ENCODE results near the gene SLC6A3.

The SLC6A3 gene

DNA sequence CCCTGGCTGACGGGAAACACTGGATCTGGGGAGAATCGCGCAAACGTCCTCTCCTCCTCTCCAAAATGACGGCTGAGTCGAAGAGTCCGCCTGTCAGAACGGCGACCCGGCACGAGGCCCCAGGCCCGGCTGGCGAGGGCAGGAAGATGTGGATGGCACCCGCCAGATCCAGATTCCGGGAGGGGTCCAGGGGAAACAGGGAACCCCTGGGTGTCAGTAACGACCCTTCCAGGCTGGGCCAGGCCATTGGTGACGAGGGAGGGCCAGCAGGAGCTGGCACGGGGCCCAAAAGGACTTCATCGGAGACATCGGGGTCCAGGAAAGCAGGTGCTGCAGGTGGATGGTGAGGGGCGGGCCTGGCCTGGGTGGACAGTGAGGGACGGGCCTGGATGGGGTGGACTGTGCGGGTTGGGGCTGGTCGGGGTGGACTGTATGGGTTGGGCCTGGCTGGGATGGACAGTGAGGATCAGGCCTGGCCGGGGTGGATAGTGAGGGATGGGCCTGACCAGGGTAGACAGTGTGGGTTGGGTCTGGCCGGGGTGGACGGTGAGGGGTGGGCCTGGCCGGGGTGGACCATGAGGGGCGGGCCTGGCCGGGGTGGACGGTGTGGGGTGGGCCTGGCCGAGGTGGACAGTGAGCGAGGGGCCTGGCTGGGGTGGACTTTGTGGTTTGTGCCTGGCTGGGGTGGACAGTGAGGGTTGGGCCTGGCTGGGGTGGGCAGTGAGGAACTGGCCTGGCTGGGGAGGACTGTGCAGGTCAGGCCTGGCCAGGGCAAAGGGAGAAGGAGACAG is 14.0 kb downstream of the SLC6A3 start:
- no peak overlapping the region for H3K4me3 ChIP-seq (replicated peaks; ENCODE audit: low read depth, low read length)
- TF ChIP-seq, protein P1, sequence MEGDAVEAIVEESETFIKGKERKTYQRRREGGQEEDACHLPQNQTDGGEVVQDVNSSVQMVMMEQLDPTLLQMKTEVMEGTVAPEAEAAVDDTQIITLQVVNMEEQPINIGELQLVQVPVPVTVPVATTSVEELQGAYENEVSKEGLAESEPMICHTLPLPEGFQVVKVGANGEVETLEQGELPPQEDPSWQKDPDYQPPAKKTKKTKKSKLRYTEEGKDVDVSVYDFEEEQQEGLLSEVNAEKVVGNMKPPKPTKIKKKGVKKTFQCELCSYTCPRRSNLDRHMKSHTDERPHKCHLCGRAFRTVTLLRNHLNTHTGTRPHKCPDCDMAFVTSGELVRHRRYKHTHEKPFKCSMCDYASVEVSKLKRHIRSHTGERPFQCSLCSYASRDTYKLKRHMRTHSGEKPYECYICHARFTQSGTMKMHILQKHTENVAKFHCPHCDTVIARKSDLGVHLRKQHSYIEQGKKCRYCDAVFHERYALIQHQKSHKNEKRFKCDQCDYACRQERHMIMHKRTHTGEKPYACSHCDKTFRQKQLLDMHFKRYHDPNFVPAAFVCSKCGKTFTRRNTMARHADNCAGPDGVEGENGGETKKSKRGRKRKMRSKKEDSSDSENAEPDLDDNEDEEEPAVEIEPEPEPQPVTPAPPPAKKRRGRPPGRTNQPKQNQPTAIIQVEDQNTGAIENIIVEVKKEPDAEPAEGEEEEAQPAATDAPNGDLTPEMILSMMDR (IDR thresholded peaks at IDR 0.05; ENCODE audit: low read depth, low read length, missing control alignments), result no peak
- DNase-seq (ENCODE audit: extremely low read depth, low read depth), result no peak

DNA sequence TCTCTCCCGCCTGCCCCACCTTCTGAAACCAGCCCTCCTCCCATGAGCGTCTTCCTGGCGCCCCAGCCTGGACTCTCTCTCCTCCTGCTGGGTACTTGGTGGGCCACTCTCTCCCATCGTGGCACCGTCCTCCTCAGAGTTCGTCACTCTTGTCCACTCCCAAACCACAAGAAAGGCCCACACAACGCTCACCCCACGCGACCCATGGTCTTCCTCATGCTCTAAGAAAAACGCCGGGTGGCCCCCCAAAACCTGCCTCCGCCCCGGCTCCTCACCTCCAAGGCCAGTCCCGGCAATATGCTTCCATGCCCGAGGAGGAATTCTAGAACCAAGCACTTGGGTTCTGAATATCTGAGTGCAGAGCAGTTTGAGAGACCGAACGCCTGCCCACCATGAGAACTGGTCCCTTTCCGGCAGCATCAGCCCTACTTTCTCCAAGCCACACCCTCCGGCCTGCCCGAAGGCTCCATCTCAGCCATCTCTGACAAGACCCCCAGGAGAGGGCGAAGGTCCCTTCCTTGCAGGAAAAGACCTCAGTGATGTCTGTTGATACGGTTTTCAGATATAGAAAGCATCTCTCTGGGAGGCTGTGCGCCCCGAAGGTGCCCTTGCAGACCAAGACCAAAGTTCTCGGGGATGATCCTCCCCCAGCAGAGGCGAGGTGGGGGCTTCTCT is 15.0 kb downstream of the SLC6A3 start:
- TF ChIP-seq, protein P1 (IDR thresholded peaks at IDR 0.05; ENCODE audit: low read depth, low read length, missing control alignments), result no peak
- DNase-seq (ENCODE audit: extremely low read depth, low read depth), result no peak
- H3K4me3 ChIP-seq (replicated peaks; ENCODE audit: low read depth, low read length), result no peak overlapping the region

DNA sequence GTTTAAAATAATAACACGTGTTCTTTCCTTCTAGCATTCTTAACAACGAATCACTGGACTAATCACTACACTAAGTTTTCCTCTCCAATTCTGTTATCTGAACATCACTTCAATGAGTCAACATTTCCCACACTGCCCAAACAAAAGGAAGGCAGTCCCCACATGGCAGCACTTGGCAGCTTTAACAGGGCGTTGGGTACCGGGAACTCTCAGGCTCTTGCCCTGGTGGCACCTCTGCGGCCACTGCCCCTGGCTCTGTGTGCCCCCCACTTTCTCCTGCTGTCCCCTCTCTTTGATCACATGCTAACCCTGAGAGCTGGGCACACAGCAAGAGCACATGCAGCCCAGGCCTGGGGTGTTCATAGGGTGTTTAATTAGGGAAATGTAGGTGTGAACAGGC is 15.7 kb downstream of the SLC6A3 start:
- DNase-seq (ENCODE audit: extremely low read depth, low read depth), result no peak
- H3K4me3 ChIP-seq (replicated peaks; ENCODE audit: low read depth, low read length), result no peak overlapping the region

DNA sequence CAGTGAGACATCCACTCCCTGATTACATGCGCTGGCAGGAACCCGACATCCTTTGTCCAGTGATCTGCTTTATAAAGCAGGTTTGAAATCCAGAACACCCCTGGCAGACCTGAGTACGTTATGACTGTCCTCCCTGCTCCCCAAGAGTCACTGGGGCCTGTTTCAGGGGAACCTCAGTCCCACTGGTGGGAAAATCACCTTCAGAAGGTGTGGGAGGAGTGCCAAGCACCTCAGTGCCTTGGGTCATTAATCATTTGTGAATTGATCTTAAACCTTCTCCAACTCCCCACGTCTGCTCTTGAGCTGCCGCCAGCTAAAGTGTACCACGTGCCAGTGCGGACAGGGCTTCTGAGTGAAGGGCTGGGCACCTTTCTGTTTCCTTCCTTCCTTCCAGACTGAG is 16.2 kb downstream of the SLC6A3 start:
- H3K4me3 ChIP-seq (replicated peaks; ENCODE audit: low read depth, low read length), result no peak overlapping the region
- no peak for DNase-seq (ENCODE audit: extremely low read depth, low read depth)
- TF ChIP-seq, protein P1 (IDR thresholded peaks at IDR 0.05; ENCODE audit: low read depth, low read length, missing control alignments), result no peak

More for the DNA sequence above, 15.7 kb downstream of the SLC6A3 start:
- TF ChIP-seq, protein P1 (IDR thresholded peaks at IDR 0.05; ENCODE audit: low read depth, low read length, missing control alignments), result no peak

DNA sequence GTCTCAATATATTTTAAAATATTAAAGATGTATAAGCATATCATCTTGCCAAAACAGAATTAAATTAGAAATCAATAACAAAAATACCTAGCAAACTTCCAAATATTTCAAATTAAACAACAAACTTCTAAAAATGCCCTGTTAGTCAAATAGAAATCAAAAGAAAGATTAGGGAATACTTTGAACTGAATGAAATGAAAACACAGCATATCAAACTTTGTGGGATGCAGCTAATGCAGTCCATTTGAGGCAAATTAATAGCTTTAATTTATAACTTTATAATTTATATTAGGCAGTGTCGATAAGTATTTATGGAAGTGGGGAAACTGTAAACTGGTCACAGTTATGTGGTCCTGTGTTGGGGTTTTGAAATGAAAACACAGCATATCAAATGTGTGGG is 17.1 kb downstream of the SLC6A3 start:
- no peak for DNase-seq (ENCODE audit: extremely low read depth, low read depth)
- no peak overlapping the region for H3K4me3 ChIP-seq (replicated peaks; ENCODE audit: low read depth, low read length)
- TF ChIP-seq, protein P1 (IDR thresholded peaks at IDR 0.05; ENCODE audit: low read depth, low read length, missing control alignments), result no peak

DNA sequence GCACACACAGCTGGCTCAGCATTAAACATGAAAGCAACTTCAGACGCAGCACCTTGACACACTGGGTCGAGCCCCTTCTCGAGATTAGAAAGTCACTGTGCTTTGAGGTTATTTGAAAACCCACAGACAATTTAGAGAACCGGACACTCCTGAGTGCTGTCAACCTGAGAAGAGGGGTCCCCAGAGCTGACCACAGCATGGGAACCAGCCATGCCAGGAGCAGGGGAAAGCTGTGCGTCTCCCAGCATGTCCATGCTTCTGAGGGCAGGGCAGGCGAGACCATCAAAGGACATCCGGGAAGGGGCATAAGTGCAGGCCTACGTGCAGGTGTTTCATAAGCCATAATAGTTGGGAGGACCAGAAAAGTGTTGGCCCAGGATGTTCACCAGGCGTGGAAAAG is 20.5 kb downstream of the SLC6A3 start:
- TF ChIP-seq, protein P1 (IDR thresholded peaks at IDR 0.05; ENCODE audit: low read depth, low read length, missing control alignments), result no peak
- no peak overlapping the region for H3K4me3 ChIP-seq (replicated peaks; ENCODE audit: low read depth, low read length)
- DNase-seq (ENCODE audit: extremely low read depth, low read depth), result no peak
